GM12878 (cell line): ENCODE measurements around the gene SMAGP. TPM values are rescaled to one million over a fixed set of nuclear protein-coding genes. Genes with fewer than 3 reads are reported as not detected.

Experiments used
- ATAC-seq: fragments of 200-7000 bp; cut with Tn5 transposase; 3 replicates; pipeline ENCODE4 v1.9.1; 2020; ENCODE audit warnings: mild to moderate bottlenecking, moderate library complexity
- BruUV-seq: library from RNA; stranded (reverse); fragments of 400-500 nt; replicated peaks from 2 replicates; lab custom pipeline; 2021; lab: Mats Ljungman, UMichigan
- CTCF ChIA-PET: fragments of 300-600 bp; sonication (Branson Sonifier 250); formaldehyde crosslinking; extraction: SDS; loops from one replicate; lab custom pipeline; 2021; ENCODE audit warnings: inconsistent platforms; lab: Yijun Ruan, JAX
- POLR2A ChIA-PET: fragments of 350-600 bp; formaldehyde crosslinking; extraction: SDS; loops from one replicate; lab custom pipeline; 2021; ENCODE audit warnings: inconsistent platforms; lab: Charles Lee
- RAD21 ChIA-PET: fragments of 300-600 bp; sonication (Branson Sonifier 250); formaldehyde crosslinking; loops from one replicate; lab custom pipeline; 2023; ENCODE audit warnings: antibody characterized with exemption; ENCODE audit not compliant: unreplicated experiment; lab: Charles Lee
- SMC1A ChIA-PET: fragments of 300-600 bp; sonication (Branson Sonifier 250); formaldehyde crosslinking; loops from one replicate; lab custom pipeline; 2023; ENCODE audit not compliant: unreplicated experiment, uncharacterized antibody; lab: Charles Lee
- DNase-seq: peaks from one replicate; pipeline ENCODE4 v3.0.0-alpha.2; 2011; ENCODE audit warnings: low read depth, low spot score
- FAIRE-seq: peaks from 3 replicates; lab custom pipeline; 2011; peaks lifted over from hg19 to GRCh38; lab: Jason Lieb, UNC
- H2AFZ ChIP-seq: 2 replicates; pipeline ENCODE4 v1.6.0; 2011; ENCODE audit warnings: low read depth, low read length, control low read depth; ENCODE audit not compliant: control insufficient read depth
- H3K27ac ChIP-seq: 2 replicates; pipeline ENCODE4 v1.5.1; 2011; ENCODE audit warnings: control low read depth; ENCODE audit not compliant: control insufficient read depth, insufficient read depth
- H3K27me3 ChIP-seq, 2 experiments: replicated peaks in 1 of 2; 2 replicates each; pipeline versions ENCODE4 v1.6.0 to v1.6.1; 2011; ENCODE audit warnings: low read length in 1 of 2; ENCODE audit not compliant: control insufficient read depth in 2 of 2, insufficient read depth in 2 of 2
- H3K36me3 ChIP-seq, 2 experiments: 2 replicates each; pipeline ENCODE4 v1.5.1; 2011; ENCODE audit warnings: low read length in 1 of 2; ENCODE audit not compliant: control insufficient read depth in 2 of 2, insufficient read depth in 2 of 2
- H3K4me1 ChIP-seq: 2 replicates; pipeline ENCODE4 v1.6.1; 2011; ENCODE audit warnings: mild to moderate bottlenecking, low read length, moderate library complexity, mixed read lengths; ENCODE audit not compliant: control insufficient read depth, insufficient read depth
- H3K4me2 ChIP-seq: 2 replicates; pipeline ENCODE4 v1.6.0; 2011; ENCODE audit warnings: control low read depth; ENCODE audit not compliant: control insufficient read depth, insufficient read depth
- H3K4me3 ChIP-seq: fragments of 200-600 bp; sonication (generic); 2 replicates; pipeline ENCODE4 v1.5.1; 2016
- H3K79me2 ChIP-seq: 2 replicates; pipeline ENCODE4 v1.6.0; 2011; ENCODE audit warnings: low read length; ENCODE audit not compliant: control insufficient read depth, insufficient read depth
- H3K9ac ChIP-seq: 2 replicates; pipeline ENCODE4 v1.8.0; 2011; ENCODE audit warnings: low read length, control low read depth, mixed read lengths; ENCODE audit not compliant: control insufficient read depth, insufficient read depth
- H3K9me3 ChIP-seq: replicated peaks from 3 replicates; pipeline ENCODE4 v1.5.1; 2011; ENCODE audit warnings: mild to moderate bottlenecking, low read length; ENCODE audit not compliant: control insufficient read depth, insufficient read depth
- H4K20me1 ChIP-seq: 2 replicates; pipeline ENCODE4 v1.6.0; 2011; ENCODE audit not compliant: control insufficient read depth, insufficient read depth
- ELK1 ChIP-seq: IDR thresholded peaks from 2 replicates; pipeline ENCODE4 v1.6.1; 2012; ENCODE audit warnings: low read depth, low read length, improper control_type of control experiment
- FOS ChIP-seq: IDR thresholded peaks from 3 replicates; pipeline ENCODE4 v1.6.1; 2011; ENCODE audit warnings: borderline replicate concordance; ENCODE audit not compliant: insufficient read length; ENCODE audit errors: extremely low read depth
- POLR2A ChIP-seq: IDR thresholded peaks from 2 replicates; pipeline ENCODE4 v1.6.1; 2011; ENCODE audit warnings: low read depth, mild to moderate bottlenecking, low read length
- WRNIP1 ChIP-seq: IDR thresholded peaks from 2 replicates; pipeline ENCODE4 v1.6.1; 2011; ENCODE audit warnings: low read depth, low read length, improper control_type of control experiment, borderline replicate concordance
- ZNF622 ChIP-seq: fragments of 450-650 bp; IDR thresholded peaks from 2 replicates; pipeline ENCODE4 v1.6.1; 2017; ENCODE audit warnings: mild to moderate bottlenecking, inconsistent platforms
- WGBS: methylation state at CpG from one replicate; pipeline ENCODE4 v1.1.6; 2016; ENCODE audit warnings: low lambda C conversion rate; ENCODE audit not compliant: insufficient replicate concordance, insufficient coverage; ENCODE audit errors: missing lambda C conversion rate; 5-methylcytosine and 5-hydroxymethylcytosine counted together
- in situ Hi-C: fragments of 300-500 bp; cut with MboI; formaldehyde crosslinking; loops from 9 replicates; pipeline ENCODE4 v1.14.3; 2018; ENCODE audit warnings: mixed read lengths
- intact Hi-C: fragments of 100-400 bp; cut with micrococcal nuclease; formaldehyde crosslinking; loops from one replicate; pipeline ENCODE4 v1.14.2; 2022; ENCODE audit not compliant: unreplicated experiment
- polyA plus RNA-seq, 11 experiments: library from polyadenylated mRNA; depleted of rRNA in 4 of 11; unstranded in 6 of 11; stranded (reverse) in 5 of 11; fragments of >200 nt; fragmentation: Nextera tagmentation in 4 of 11; fragmentation: Illumina TruSeq in 1 of 11; extraction: Ambion mirVana in 4 of 11; extraction: Trizol in 1 of 11; gene quantifications; 1 replicate in 1 of 11; 2 replicates in 10 of 11; pipeline versions ENCODE4 v1.2.1 to v1.2.3, GENCODE V29; 2011 to 2016; ENCODE audit warnings: inconsistent platforms in 2 of 11, missing spikeins in 2 of 11, low read depth in 1 of 11
- total RNA-seq, 4 experiments: library from RNA; depleted of rRNA in 3 of 4; stranded (reverse); fragments of >200 nt in 3 of 4; fragmentation: Illumina TruSeq in 1 of 4; extraction: Trizol in 1 of 4; gene quantifications; 2 replicates each; pipeline versions ENCODE4 v1.2.1 to v1.2.3, GENCODE V29; 2013 to 2021
- TF ChIP-seq, protein P1 (sequence below): IDR thresholded peaks from 2 replicates; pipeline ENCODE4 v1.6.1; 2011; ENCODE audit warnings: borderline replicate concordance, low read depth, mild to moderate bottlenecking, moderate library complexity, low read length; ENCODE audit not compliant: insufficient read depth, poor library complexity, severe bottlenecking

The SMAGP gene
- total and polyA plus RNA-seq, 10 of the 15 experiments (the other 5 are each of a cell fraction or from before 2014, with no cell fraction given): 0.42 to 7.1 (median 3.9) TPM

- no peak overlapping the region for H2AFZ ChIP-seq
- in situ Hi-C loops: no loop called here
- H3K36me3 ChIP-seq: no peaks in the 10 kb centered on the region
- H4K20me1 ChIP-seq: no peaks in the 10 kb centered on the region
- H3K9ac ChIP-seq: no peak overlapping the region
- H3K79me2 ChIP-seq: no peaks in the 10 kb centered on the region
- 94% methylated on average over 5 of the region's 5 CpGs for WGBS
- H3K4me1 ChIP-seq: no peaks in the 10 kb centered on the region; the same call in 1 of the 2 replicates
- H3K4me2 ChIP-seq: no peak overlapping the region
- no peak for DNase-seq
- intact Hi-C loops: no loop called here
- ChIA-PET CTCF (no interaction called here), SMC1A (no interaction called here), RAD21 (no interaction called here), POLR2A (interaction anchor here (0.6 kb wide), 1 partner anchor 41 kb away, joined by 3 read pairs; no protein-coding TSS in a partner anchor)
- no peak for ATAC-seq
- no peak for FAIRE-seq
- no peak overlapping the region for H3K27ac ChIP-seq
- no peaks in the 10 kb centered on the region for H3K27me3 ChIP-seq
- H3K9me3 ChIP-seq: no peaks in the 10 kb centered on the region
- H3K4me3 ChIP-seq: no peak overlapping the region
- BruUV-seq: no TSS peak
- no peak for TF ChIP-seq ZNF622
- no peak for TF ChIP-seq FOS
- TF ChIP-seq, protein P1, sequence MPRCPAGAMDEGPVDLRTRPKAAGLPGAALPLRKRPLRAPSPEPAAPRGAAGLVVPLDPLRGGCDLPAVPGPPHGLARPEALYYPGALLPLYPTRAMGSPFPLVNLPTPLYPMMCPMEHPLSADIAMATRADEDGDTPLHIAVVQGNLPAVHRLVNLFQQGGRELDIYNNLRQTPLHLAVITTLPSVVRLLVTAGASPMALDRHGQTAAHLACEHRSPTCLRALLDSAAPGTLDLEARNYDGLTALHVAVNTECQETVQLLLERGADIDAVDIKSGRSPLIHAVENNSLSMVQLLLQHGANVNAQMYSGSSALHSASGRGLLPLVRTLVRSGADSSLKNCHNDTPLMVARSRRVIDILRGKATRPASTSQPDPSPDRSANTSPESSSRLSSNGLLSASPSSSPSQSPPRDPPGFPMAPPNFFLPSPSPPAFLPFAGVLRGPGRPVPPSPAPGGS: no peak
- no peak for TF ChIP-seq WRNIP1
- TF ChIP-seq ELK1: no peak
- no peak for TF ChIP-seq POLR2A
Observed at GRCh38 chr12:51202718-51203117, 67.5 kb downstream of the SMAGP start.
